ENCODE data around the gene AKAP8L. TPM values are rescaled to one million over a fixed set of nuclear protein-coding genes. Genes with fewer than 3 reads are reported as not detected.

The AKAP8L gene
- total and polyA plus RNA-seq, 2 experiments from 2014 or later, result 21.5 to 38.3 TPM

GRCh38 chr19:15445227-15445605 lies 26.4 kb upstream of the AKAP8L start:
- Histone ChIP-seq H2AFZ (no peak overlapping the region), H3K9me3 (ENCODE audit: low read depth) (no peaks in the 10 kb centered on the region), H3K36me3 (ENCODE audit: low read depth) (no peaks in the 10 kb centered on the region), H3K27me3 (replicated peaks; ENCODE audit: insufficient read depth) (no peaks in the 10 kb centered on the region), H3K27ac (no peak overlapping the region), H3F3A (ENCODE audit: insufficient read depth) (peaks cover 2% of the 10 kb centered on the region; the same call in 1 of the 2 replicates), H3K4me2 (ENCODE audit: unreplicated experiment) (no peak overlapping the region), H3K9me2 (ENCODE audit: insufficient read depth) (no peaks in the 10 kb centered on the region), H3K4me1 (ENCODE audit: insufficient read depth) (no peaks in the 10 kb centered on the region; the same call in 1 of the 2 replicates), H4K20me1 (ENCODE audit: insufficient read depth) (no peaks in the 10 kb centered on the region), H3K4me3 (no peak overlapping the region), H3K79me2 (ENCODE audit: insufficient read depth) (no peaks in the 10 kb centered on the region), H3K9ac (no peak overlapping the region)
- in situ Hi-C loops (cut with MboI), result no loop called here
- no peak for DNase-seq
- TF ChIP-seq EZH2phosphoT487 (IDR thresholded peaks at IDR 0.05; ENCODE audit: insufficient read depth, low read depth), result no peak
- no peak for TF ChIP-seq EZH2 (IDR thresholded peaks at IDR 0.05; ENCODE audit: insufficient read depth, poor library complexity, severe bottlenecking)
- 74 to 79% methylated on average over 9 of the region's 9 CpGs for WGBS, 2 experiments (ENCODE audit: low coverage in 1 of 2, low lambda C conversion rate in 2 of 2, missing lambda C conversion rate in 2 of 2)

- Histone ChIP-seq H3K4me1 (ENCODE audit: insufficient read depth) (no peaks in the 10 kb centered on the region; the same call in 1 of the 2 replicates), H3K79me2 (ENCODE audit: insufficient read depth) (no peaks in the 10 kb centered on the region), H3F3A (ENCODE audit: insufficient read depth) (no peaks in the 10 kb centered on the region), H3K4me3 (no peak overlapping the region), H3K27me3 (replicated peaks; ENCODE audit: insufficient read depth) (no peaks in the 10 kb centered on the region), H3K4me2 (ENCODE audit: unreplicated experiment) (no peak overlapping the region), H2AFZ (no peak overlapping the region), H3K36me3 (ENCODE audit: low read depth) (no peaks in the 10 kb centered on the region), H4K20me1 (ENCODE audit: insufficient read depth) (no peaks in the 10 kb centered on the region), H3K9me3 (ENCODE audit: low read depth) (no peaks in the 10 kb centered on the region), H3K9ac (no peak overlapping the region), H3K9me2 (ENCODE audit: insufficient read depth) (no peaks in the 10 kb centered on the region), H3K27ac (no peak overlapping the region)
- TF ChIP-seq EZH2 (IDR thresholded peaks at IDR 0.05; ENCODE audit: insufficient read depth, poor library complexity, severe bottlenecking) (no peak), EZH2phosphoT487 (IDR thresholded peaks at IDR 0.05; ENCODE audit: insufficient read depth, low read depth) (no peak)
- WGBS, 2 experiments (ENCODE audit: low coverage in 1 of 2, low lambda C conversion rate in 2 of 2, missing lambda C conversion rate in 2 of 2), result 77 to 81% methylated on average over 15 of the region's 15 CpGs
- DNase-seq, result no peak
- in situ Hi-C loops (cut with MboI), result no loop called here
These were observed 25.9 kb upstream of the AKAP8L start for GRCh38 chr19:15444505-15445226.

- in situ Hi-C loops (cut with MboI), result no loop called here
- Histone ChIP-seq H3K79me2 (ENCODE audit: insufficient read depth) (no peaks in the 10 kb centered on the region), H3K4me3 (no peak overlapping the region), H3K27ac (no peak overlapping the region), H3F3A (ENCODE audit: insufficient read depth) (no peaks in the 10 kb centered on the region), H3K27me3 (replicated peaks; ENCODE audit: insufficient read depth) (no peaks in the 10 kb centered on the region), H3K36me3 (ENCODE audit: low read depth) (no peaks in the 10 kb centered on the region), H3K4me1 (ENCODE audit: insufficient read depth) (no peaks in the 10 kb centered on the region; the same call in 1 of the 2 replicates), H3K9ac (no peak overlapping the region), H3K9me3 (ENCODE audit: low read depth) (no peaks in the 10 kb centered on the region), H3K9me2 (ENCODE audit: insufficient read depth) (no peaks in the 10 kb centered on the region), H2AFZ (no peak overlapping the region), H4K20me1 (ENCODE audit: insufficient read depth) (no peaks in the 10 kb centered on the region), H3K4me2 (ENCODE audit: unreplicated experiment) (no peak overlapping the region)
- no peak for DNase-seq
- no peak for TF ChIP-seq EZH2 (IDR thresholded peaks at IDR 0.05; ENCODE audit: insufficient read depth, poor library complexity, severe bottlenecking)
- no peak for TF ChIP-seq EZH2phosphoT487 (IDR thresholded peaks at IDR 0.05; ENCODE audit: insufficient read depth, low read depth)
- 37 to 43% methylated on average over 10 of the region's 10 CpGs for WGBS, 2 experiments (ENCODE audit: low coverage in 1 of 2, low lambda C conversion rate in 2 of 2, missing lambda C conversion rate in 2 of 2)
These were observed 25.1 kb upstream of the AKAP8L start for GRCh38 chr19:15443838-15444237.

GRCh38 chr19:15443325-15443724 lies 24.5 kb upstream of the AKAP8L start:
- H3K79me2 ChIP-seq (ENCODE audit: insufficient read depth), result no peaks in the 10 kb centered on the region
- 70 to 74% methylated on average over 3 of the region's 3 CpGs for WGBS, 2 experiments (ENCODE audit: low coverage in 1 of 2, low lambda C conversion rate in 2 of 2, missing lambda C conversion rate in 2 of 2)
- no peaks in the 10 kb centered on the region for H3K4me1 ChIP-seq (ENCODE audit: insufficient read depth)
- no peak for DNase-seq
- no peaks in the 10 kb centered on the region for H3K36me3 ChIP-seq (ENCODE audit: low read depth)
- no peak overlapping the region for H2AFZ ChIP-seq
- H3K27ac ChIP-seq, result no peak overlapping the region
- no peak overlapping the region for H3K4me2 ChIP-seq (ENCODE audit: unreplicated experiment)
- H3F3A ChIP-seq (ENCODE audit: insufficient read depth), result no peaks in the 10 kb centered on the region
- H3K9me2 ChIP-seq (ENCODE audit: insufficient read depth), result no peaks in the 10 kb centered on the region
- H3K9me3 ChIP-seq (ENCODE audit: low read depth), result no peaks in the 10 kb centered on the region
- no peak overlapping the region for H3K9ac ChIP-seq
- no peak for TF ChIP-seq EZH2 (IDR thresholded peaks at IDR 0.05; ENCODE audit: insufficient read depth, poor library complexity, severe bottlenecking)
- no peak for TF ChIP-seq EZH2phosphoT487 (IDR thresholded peaks at IDR 0.05; ENCODE audit: insufficient read depth, low read depth)
- no peaks in the 10 kb centered on the region for H3K27me3 ChIP-seq (replicated peaks; ENCODE audit: insufficient read depth)
- H4K20me1 ChIP-seq (ENCODE audit: insufficient read depth), result no peaks in the 10 kb centered on the region
- H3K4me3 ChIP-seq, result no peak overlapping the region
- in situ Hi-C loops (cut with MboI), result no loop called here
